22Rv1 (cell line): ENCODE measurements around the gene CEP170B.

Experiments
- ZFX ChIP-seq: fragments of 450-650 bp; IDR thresholded peaks from 2 replicates; pipeline ENCODE4 v1.6.1; 2017; ENCODE audit warnings: antibody characterized with exemption, borderline replicate concordance
- TF ChIP-seq, protein P1 (sequence below): fragments of 450-650 bp; IDR thresholded peaks from 2 replicates; pipeline ENCODE4 v1.5.1; 2017; ENCODE audit warnings: mild to moderate bottlenecking

DNA sequence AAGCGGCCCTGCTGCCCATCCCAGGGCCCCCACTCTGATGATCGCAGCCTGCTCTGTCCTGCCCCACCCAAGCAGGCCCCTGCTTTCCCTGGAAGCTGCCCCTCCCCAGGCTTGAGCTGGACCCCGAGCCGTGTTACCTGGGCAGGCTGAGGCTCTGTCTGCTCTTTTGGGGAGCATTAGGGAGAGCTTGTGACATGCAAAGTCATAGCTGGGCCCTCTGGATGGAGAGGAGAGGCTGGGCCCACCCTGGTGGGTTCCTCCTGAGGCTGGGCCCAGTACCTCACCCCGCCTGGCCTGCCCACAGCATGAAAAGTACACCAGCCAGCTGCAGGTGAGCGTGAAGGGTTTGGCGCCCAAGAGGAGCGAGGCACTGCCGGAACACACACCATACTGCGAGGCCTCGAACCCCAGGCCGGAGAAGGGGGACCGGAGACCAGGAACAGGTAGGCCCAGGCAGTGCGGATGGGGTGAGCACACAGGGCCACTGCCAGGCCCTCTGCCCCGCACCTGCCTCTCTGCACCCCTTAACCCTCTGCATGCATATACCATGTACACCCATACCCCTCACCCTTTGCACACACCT, 15.0 kb downstream of the CEP170B start:
- TF ChIP-seq, protein P1, sequence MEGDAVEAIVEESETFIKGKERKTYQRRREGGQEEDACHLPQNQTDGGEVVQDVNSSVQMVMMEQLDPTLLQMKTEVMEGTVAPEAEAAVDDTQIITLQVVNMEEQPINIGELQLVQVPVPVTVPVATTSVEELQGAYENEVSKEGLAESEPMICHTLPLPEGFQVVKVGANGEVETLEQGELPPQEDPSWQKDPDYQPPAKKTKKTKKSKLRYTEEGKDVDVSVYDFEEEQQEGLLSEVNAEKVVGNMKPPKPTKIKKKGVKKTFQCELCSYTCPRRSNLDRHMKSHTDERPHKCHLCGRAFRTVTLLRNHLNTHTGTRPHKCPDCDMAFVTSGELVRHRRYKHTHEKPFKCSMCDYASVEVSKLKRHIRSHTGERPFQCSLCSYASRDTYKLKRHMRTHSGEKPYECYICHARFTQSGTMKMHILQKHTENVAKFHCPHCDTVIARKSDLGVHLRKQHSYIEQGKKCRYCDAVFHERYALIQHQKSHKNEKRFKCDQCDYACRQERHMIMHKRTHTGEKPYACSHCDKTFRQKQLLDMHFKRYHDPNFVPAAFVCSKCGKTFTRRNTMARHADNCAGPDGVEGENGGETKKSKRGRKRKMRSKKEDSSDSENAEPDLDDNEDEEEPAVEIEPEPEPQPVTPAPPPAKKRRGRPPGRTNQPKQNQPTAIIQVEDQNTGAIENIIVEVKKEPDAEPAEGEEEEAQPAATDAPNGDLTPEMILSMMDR: no peak
- no peak for TF ChIP-seq ZFX
